ENCODE results near the gene DPP10.

DPP10 gene

GRCh38 chr2:115491186-115491793 lies 1048.8 kb downstream of the DPP10 start:
- DNase-seq = no peak

GRCh38 chr2:115505331-115505730 lies 1062.9 kb downstream of the DPP10 start:
- no peak for DNase-seq

DNA sequence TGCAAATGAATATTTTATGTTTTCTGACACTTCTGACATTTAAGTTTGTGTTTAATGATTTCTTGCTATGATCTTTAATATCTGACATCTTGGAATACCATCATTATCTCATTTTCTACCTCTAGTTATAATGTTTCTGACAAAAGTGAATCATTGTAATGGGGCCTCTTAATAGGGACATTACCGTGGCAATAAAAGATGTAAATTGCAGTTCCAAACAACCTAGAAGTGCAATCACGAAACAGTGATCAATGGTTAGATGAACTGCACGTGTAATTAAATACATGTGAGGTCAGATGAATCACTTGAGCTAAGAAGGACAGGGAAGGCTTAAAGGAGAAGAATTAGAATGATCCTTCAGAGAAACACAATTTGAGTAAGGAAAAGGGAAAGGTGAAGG lies 1078.3 kb downstream of the DPP10 start:
- DNase-seq = no peak

- no peak for DNase-seq
Observed at GRCh38 chr2:115524452-115524851, 1082.0 kb downstream of the DPP10 start.

GRCh38 chr2:115529627-115530026 lies 1087.2 kb downstream of the DPP10 start:
- no peak for DNase-seq

DNA sequence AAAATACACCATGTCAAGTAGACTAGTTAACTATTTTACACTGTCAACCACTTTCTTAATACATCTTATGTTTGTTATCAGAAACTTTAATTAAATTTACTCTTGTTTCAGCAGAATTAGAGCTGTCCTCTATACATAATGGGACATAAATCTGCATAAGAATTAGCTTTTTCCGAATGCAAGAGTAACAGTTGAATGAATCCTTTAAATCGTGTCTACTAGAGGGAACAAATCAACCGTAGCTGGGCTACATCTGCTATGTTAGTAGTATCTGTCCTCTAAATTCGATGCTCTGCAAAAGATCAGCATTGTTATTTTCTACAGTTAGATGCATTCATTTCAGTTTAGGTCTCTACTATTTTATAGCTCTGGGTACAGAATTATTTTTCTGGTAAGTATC lies 1090.6 kb downstream of the DPP10 start:
- no peak for DNase-seq

- no peak for DNase-seq
Observed at GRCh38 chr2:115541814-115542213, 1099.4 kb downstream of the DPP10 start.

- no peak for DNase-seq
Observed at GRCh38 chr2:115542331-115542730, 1099.9 kb downstream of the DPP10 start.

- DNase-seq = no peak
Observed at GRCh38 chr2:115543024-115543423, 1100.6 kb downstream of the DPP10 start.

GRCh38 chr2:115543461-115543860 lies 1101.0 kb downstream of the DPP10 start:
- no peak for DNase-seq

DNA sequence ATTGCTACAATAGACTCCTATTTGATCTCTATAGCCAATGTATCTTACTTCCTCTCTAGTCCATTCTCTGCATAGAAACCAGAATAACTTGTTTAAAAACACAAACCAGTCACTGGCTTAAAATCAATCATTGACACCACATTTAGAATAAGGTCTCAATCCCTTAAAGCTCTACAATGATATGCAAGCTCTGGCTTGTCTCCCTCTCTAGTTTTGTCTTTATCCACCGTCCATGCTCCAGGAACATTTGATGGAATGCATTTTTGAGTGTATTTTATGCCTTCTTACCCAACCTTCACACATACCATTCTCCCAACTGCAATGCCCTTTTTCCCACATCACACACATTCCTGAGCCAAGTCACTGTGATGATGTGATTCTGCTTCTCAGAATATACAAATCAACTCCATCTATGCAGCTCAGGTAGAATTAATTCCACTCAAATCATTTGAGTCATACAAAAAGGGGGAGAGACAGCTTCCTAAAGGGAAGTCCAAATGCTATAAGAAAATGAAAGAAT lies 1107.2 kb downstream of the DPP10 start:
- DNase-seq = no peak

DNA sequence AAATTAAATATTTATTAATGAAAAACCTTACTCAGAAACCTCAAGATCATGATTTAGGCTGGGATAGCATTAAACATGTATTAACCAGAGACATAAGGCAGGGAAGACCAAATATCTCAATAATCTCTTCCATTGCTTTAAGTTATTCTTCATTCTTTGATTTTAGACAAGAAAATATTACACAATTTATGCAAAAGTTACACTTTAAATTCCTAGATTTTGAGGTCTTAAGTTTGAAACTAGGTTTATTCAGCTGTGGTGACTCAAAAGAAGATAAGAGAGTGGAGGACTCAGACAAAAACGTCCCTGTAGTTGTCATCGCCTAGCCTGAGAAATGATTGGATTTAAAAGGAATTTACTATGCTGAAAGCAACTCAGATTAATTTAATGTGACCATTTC lies 1110.3 kb downstream of the DPP10 start:
- DNase-seq = no peak

- no peak for DNase-seq
Observed at GRCh38 chr2:115554153-115554552, 1111.7 kb downstream of the DPP10 start.

GRCh38 chr2:115558725-115559124 lies 1116.3 kb downstream of the DPP10 start:
- DNase-seq = no peak

- no peak for DNase-seq
Observed at GRCh38 chr2:115560666-115561065, 1118.2 kb downstream of the DPP10 start.

DNA sequence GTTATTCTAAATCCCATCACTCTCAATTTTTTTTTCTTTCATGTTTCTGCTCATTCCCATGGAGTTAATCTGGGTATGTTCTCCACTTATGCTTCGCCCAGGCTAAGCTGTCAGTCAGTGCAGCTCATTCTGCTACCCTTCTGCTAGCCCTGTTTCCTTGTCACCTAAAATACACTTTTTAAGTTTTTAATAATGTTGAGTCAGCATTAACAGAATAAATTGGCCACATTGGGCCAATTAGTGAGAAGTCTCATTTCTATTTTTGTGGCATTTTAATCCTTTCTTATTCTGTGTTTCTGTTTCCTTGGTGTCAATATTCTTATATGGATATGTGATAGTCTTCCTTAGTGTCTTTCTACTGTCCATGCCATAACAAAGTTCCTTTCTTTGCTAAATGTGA lies 1126.2 kb downstream of the DPP10 start:
- no peak for DNase-seq

GRCh38 chr2:115569547-115569946 lies 1127.1 kb downstream of the DPP10 start:
- DNase-seq = no peak

GRCh38 chr2:115572746-115573145 lies 1130.3 kb downstream of the DPP10 start:
- DNase-seq = no peak

DNA sequence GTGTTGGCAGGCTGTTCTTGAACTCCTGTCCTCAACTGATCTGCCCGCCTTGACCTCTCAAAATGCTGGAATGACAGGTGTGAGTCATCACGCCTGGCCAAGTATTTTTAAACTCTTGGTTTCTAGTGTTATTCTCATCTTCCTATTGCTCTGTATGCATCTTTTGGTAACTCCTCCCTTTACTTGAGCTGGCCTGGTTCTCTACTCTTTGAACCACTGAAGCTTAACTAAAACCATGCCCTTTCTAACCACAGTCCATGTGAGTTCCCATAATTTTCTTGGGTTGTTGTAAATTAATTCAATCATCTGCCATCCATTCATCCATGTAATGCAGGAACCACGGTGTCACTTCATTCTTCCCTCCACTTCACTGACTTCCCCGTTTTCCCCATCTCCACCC lies 1131.3 kb downstream of the DPP10 start:
- no peak for DNase-seq

- DNase-seq = no peak
Observed at GRCh38 chr2:115574667-115575066, 1132.2 kb downstream of the DPP10 start.

DNA sequence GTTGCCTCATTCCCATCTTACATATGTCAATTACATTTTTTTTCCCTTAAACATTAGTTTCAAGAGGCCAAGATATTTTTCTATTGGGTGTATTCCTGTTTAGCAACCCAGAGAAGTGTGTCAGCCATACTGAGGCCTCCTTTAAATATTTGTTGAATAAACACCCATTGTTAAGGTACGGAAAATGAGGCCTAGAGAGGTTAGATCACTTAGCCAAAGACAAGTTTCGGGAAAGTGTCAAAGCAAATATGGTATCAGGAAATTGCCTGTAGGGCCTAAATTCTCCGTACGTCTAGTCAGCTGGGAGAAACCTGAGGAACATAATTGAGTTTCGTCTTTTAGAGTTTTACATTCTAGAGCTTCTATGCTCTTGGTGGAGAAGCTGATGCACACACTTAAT lies 1138.3 kb downstream of the DPP10 start:
- no peak for DNase-seq

- no peak for DNase-seq
Observed at GRCh38 chr2:115584507-115584906, 1142.1 kb downstream of the DPP10 start.

DNA sequence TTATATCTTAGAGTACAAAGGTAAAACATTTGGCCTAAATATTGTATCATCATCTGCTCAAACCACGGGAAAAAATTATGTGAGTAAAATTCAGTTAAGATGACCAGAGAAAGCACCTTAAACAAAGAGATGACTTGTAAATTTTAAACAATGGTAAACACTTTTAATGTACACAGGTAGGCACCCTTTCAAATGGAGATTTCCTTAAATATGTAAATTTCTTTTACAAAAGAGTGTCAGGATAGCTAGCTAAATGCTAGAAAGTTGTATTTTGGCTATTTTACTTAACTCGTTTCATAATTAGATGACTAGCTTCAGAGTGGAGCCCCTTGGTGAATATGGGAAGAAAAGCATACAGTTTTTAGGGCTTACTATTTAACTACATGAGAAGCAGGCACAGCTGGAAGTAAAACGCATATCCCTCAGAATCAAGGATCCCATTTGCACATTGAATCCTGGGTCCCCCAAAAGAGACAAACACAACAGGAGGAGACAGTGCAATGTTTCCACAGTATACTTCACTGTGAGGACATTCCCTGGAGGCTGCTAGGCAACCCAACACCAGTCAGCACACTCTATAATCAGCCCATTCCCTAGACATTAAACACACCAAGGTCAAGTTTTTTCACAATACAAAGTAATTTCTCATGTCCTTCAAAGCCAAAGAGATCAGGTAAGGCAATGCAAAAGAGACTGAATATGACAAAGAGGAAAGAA lies 1154.4 kb downstream of the DPP10 start:
- no peak for DNase-seq

GRCh38 chr2:115603285-115603684 lies 1160.8 kb downstream of the DPP10 start:
- DNase-seq = no peak

GRCh38 chr2:115606350-115606749 lies 1163.9 kb downstream of the DPP10 start:
- no peak for DNase-seq

Data from hematopoietic multipotent progenitor cell treated with erythropoietin and hydrocortisone succinate and interleukin-3 and kit ligand, for 4 days (in vitro differentiated cells).